HUES48 (cell line): Measurements from ENCODE around the gene GNG2.
A peak's percentile ranks its signal among the peaks of the same experiment; 100 is the strongest.

Source experiments
- H3K27ac ChIP-seq: one replicate; pipeline ENCODE4 v1.7.0; 2013; ENCODE audit warnings: low read depth, low read length, inconsistent platforms
- H3K27me3 ChIP-seq: 2 replicates; pipeline ENCODE4 v1.6.1; 2013; ENCODE audit warnings: mild to moderate bottlenecking, low read length; ENCODE audit not compliant: control insufficient read depth, insufficient read depth
- H3K36me3 ChIP-seq: 2 replicates; pipeline ENCODE4 v1.6.1; 2013; ENCODE audit warnings: low read length; ENCODE audit not compliant: control insufficient read depth, insufficient read depth
- H3K4me1 ChIP-seq: 2 replicates; pipeline ENCODE4 v1.6.1; 2013; ENCODE audit warnings: mild to moderate bottlenecking, low read length; ENCODE audit not compliant: control insufficient read depth, insufficient read depth
- H3K4me3 ChIP-seq: 2 replicates; pipeline ENCODE4 v1.5.1; 2013; ENCODE audit warnings: mild to moderate bottlenecking, low read depth, low read length
- H3K9ac ChIP-seq: 2 replicates; pipeline ENCODE4 v1.6.1; 2013; ENCODE audit warnings: mild to moderate bottlenecking, low read depth, low read length, moderate library complexity
- H3K9me3 ChIP-seq: 2 replicates; pipeline ENCODE4 v1.6.1; 2013; ENCODE audit warnings: low read length; ENCODE audit not compliant: control insufficient read depth, insufficient read depth

GNG2 gene

DNA sequence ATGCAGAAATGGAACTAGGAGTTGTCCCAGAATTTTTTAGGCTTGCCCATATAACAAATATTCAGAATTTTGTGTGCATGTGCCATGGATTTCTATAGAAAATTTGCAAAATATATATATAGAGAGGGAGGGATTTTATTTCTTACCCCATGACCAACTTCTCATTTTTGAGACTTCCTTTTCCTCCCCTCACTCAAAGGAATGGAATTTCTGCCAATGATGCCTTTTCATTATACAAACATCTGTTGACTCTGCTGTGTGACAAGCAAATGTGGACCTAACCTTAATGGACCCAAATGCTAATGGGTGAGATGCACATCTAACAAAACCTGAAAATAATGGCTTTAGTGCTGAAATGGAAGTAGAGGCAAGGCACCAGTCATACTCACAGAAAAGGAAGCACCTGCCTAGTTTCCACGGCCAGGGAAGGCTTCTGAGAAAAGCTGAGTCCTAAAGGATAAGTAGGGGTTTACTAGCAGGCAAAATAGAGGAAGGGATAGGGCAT lies 3.6 kb upstream of the GNG2 start:
- H3K36me3 ChIP-seq: no peaks in the 10 kb centered on the region
- H3K4me1 ChIP-seq: peaks cover 18% of the 10 kb centered on the region
- no peak overlapping the region for H3K4me3 ChIP-seq
- H3K9ac ChIP-seq: no peak overlapping the region
- H3K27ac ChIP-seq: no peak overlapping the region
- peaks cover 24% of the 10 kb centered on the region for H3K27me3 ChIP-seq
- no peaks in the 10 kb centered on the region for H3K9me3 ChIP-seq

DNA sequence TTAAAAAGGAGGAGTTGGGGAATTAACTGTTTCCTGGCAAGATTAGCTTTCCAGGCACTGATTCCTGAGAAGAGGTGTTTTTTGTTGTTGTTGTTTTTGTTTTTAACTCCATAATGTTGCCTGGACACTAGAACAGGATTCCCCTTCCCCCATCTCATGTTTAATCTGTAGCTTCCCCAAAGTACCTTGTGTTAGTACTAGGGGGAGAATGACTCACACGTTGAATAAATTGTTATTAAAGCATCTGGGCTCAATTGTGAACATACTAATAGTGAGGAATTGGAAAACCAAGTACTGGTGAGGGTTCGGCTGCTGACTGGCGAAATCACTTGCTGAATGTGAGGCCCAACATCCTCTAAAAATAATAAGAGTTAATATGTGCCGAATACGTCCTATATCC lies 1.3 kb upstream of the GNG2 start:
- no peak overlapping the region for H3K9ac ChIP-seq
- H3K27ac ChIP-seq: no peak overlapping the region
- peaks cover 26% of the 10 kb centered on the region for H3K4me1 ChIP-seq
- no peaks in the 10 kb centered on the region for H3K36me3 ChIP-seq
- H3K4me3 ChIP-seq: no peak overlapping the region
- H3K9me3 ChIP-seq: no peaks in the 10 kb centered on the region
- peaks cover 47% of the 10 kb centered on the region for H3K27me3 ChIP-seq

DNA sequence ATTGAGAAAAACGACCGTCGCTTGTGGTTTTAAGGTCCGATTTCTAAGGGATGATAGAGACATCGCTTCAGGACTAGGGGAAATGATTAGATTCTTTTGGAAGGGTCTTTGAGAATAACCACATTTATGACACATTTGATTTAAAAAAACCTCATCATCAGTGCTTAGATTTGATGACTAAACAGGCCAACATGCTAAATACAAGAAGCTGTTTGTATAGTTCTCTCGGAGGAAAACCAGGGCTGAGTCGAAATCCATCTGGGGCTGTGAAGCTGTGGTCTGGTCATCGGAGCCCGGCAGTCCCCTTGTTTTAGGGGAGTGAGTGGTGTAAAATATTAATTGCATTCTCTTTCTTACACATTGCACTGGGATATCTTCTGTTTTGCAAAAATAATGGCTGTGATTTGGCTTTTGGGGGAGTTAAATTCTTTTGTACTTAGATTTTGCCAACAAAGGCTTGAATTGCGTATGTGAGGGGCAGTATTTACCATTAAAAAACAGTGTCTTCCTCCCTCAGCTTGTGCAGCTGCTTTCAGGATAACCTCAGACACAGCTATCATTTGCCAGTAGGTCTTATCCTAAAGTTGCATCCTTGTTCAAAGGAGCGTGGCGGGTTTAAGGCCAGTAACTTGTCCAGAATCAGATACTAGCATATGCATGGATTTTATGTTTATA lies 550 bp downstream of the GNG2 start:
- Histone ChIP-seq H3K4me3 (peak overlapping the region; percentile 75), H3K9ac (peak overlapping the region; percentile 48), H3K27me3 (peaks cover 48% of the 10 kb centered on the region)

DNA sequence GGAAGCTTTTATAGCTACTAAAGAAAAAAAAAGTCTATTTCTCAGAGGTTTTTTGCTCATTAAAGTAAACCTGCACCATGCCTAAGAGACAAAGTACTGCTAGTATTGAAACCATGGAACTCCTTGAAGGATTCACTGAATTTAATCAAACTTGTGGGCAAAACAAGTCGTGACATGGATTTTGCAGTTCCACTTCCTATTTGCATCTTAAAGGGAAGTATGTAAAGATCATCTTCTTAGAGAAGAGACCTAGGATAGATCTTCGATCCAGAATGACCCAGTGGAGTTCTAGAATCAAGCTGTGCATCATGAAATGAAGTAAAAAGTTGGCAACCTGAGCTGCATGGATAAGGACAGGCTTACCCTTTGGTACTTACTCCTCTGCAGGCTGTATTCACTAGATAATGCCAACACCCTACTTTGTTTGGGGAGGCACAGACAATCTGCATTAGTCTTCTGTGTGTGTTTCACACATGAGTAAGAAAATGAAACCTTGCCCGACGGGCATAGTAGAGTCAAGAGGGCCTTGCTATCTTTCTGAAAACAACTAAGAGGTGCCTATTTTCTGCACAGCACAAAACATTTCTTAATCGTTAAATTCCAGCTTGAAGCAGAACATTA lies 1.9 kb downstream of the GNG2 start:
- Histone ChIP-seq H3K27ac (no peak overlapping the region), H3K4me3 (no peak overlapping the region), H3K9me3 (no peaks in the 10 kb centered on the region), H3K9ac (no peak overlapping the region), H3K4me1 (peaks cover 37% of the 10 kb centered on the region), H3K36me3 (no peaks in the 10 kb centered on the region), H3K27me3 (peaks cover 48% of the 10 kb centered on the region)

More for the DNA sequence above, 550 bp downstream of the GNG2 start:
- Histone ChIP-seq H3K4me1 (peaks cover 32% of the 10 kb centered on the region), H3K36me3 (no peaks in the 10 kb centered on the region), H3K9me3 (no peaks in the 10 kb centered on the region), H3K27ac (peak overlapping the region; percentile 2)

GRCh38 chr14:51862860-51863259 lies 2.4 kb downstream of the GNG2 start:
- no peak overlapping the region for H3K9ac ChIP-seq
- no peaks in the 10 kb centered on the region for H3K9me3 ChIP-seq
- H3K27me3 ChIP-seq: peaks cover 48% of the 10 kb centered on the region
- H3K36me3 ChIP-seq: no peaks in the 10 kb centered on the region
- H3K4me1 ChIP-seq: peaks cover 37% of the 10 kb centered on the region
- H3K27ac ChIP-seq: no peak overlapping the region
- H3K4me3 ChIP-seq: no peak overlapping the region

GRCh38 chr14:51865953-51866747 lies 5.7 kb downstream of the GNG2 start:
- Histone ChIP-seq H3K4me1 (peaks cover 30% of the 10 kb centered on the region), H3K9me3 (no peaks in the 10 kb centered on the region), H3K27me3 (peaks cover 31% of the 10 kb centered on the region), H3K36me3 (no peaks in the 10 kb centered on the region), H3K9ac (no peak overlapping the region), H3K27ac (no peak overlapping the region), H3K4me3 (no peak overlapping the region)

DNA sequence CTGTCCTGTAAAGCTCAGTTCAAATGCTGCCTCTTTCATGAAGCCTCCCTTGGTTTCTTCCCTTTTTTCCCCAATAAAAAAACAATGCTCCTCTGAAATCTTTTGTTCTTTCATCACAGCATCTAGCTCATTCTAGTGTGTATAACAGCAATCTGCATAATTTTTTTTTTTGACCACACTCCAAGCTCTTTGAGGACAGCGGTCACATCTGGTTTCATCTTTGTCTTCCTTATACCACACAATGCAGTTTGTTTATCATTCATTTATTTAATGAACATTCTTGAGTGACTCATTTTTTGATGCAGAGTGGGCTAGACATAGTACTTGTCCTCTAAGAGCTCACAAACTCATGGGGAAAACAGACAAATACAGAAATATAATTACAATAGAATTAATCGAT lies 7.3 kb downstream of the GNG2 start:
- no peaks in the 10 kb centered on the region for H3K36me3 ChIP-seq
- no peak overlapping the region for H3K27ac ChIP-seq
- H3K27me3 ChIP-seq: peaks cover 15% of the 10 kb centered on the region
- no peaks in the 10 kb centered on the region for H3K9me3 ChIP-seq
- H3K4me3 ChIP-seq: no peak overlapping the region
- peaks cover 14% of the 10 kb centered on the region; the same call in 1 of the 2 replicates for H3K4me1 ChIP-seq
- no peak overlapping the region for H3K9ac ChIP-seq

- Histone ChIP-seq H3K36me3 (no peaks in the 10 kb centered on the region), H3K9ac (no peak overlapping the region), H3K27ac (no peak overlapping the region), H3K4me3 (no peak overlapping the region), H3K27me3 (peaks cover 9% of the 10 kb centered on the region; the same call in 1 of the 2 replicates), H3K4me1 (peaks cover 14% of the 10 kb centered on the region; the same call in 1 of the 2 replicates), H3K9me3 (no peaks in the 10 kb centered on the region)
Measured at GRCh38 chr14:51868405-51868804, 8.0 kb downstream of the GNG2 start.

DNA sequence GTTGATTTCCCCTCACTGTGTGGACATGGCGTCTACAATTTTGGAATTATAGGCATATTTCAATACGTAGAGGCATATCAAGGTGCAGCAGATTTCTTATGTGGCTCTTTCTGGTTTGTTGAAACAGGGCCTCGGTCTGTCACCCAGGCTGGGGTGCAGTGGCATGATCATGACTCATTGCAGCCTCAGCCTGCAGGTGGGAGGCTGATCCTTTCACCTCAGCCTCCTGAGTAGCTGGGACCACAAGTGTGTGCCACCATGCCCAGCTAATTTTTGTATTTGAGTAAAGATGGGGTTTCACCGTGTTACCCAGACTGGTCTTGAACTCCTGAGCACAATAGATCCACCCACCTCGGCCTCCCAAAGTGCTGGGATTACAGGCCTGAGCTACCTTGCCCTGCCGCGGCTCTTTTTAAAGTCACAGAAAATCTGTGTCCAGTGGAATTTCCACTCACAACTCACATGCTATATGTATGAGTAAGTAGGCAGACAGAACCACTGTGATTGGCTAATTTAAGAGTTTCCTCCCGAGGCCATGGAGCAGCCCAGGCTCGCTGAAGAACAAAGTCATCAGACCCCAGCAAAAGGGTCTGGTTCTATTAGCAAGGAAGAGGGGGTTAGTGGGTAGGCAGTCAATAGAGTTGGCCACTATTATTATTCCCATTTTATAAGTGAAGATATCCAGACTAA lies 9.1 kb downstream of the GNG2 start:
- no peaks in the 10 kb centered on the region for H3K9me3 ChIP-seq
- H3K36me3 ChIP-seq: no peaks in the 10 kb centered on the region
- no peak overlapping the region for H3K4me3 ChIP-seq
- H3K9ac ChIP-seq: no peak overlapping the region
- H3K27ac ChIP-seq: no peak overlapping the region
- peaks cover 14% of the 10 kb centered on the region; the same call in 1 of the 2 replicates for H3K4me1 ChIP-seq
- H3K27me3 ChIP-seq: no peaks in the 10 kb centered on the region; the same call in 1 of the 2 replicates

GRCh38 chr14:51870606-51871005 lies 10.2 kb downstream of the GNG2 start:
- no peak overlapping the region for H3K27ac ChIP-seq
- H3K4me3 ChIP-seq: no peak overlapping the region
- H3K36me3 ChIP-seq: no peaks in the 10 kb centered on the region
- no peaks in the 10 kb centered on the region for H3K27me3 ChIP-seq
- no peaks in the 10 kb centered on the region for H3K9me3 ChIP-seq
- H3K9ac ChIP-seq: no peak overlapping the region
- peaks cover 11% of the 10 kb centered on the region; the same call in 1 of the 2 replicates for H3K4me1 ChIP-seq
